Mesendoderm (in vitro differentiated cells): ENCODE data around the gene PRKAR2A.
"Not testable (repeated sequence)": the region's sequence is repeated elsewhere in the genome, so short reads cannot be mapped to it uniquely, and the experiment has no call there.

Experiments used
- DNase-seq: peaks from one replicate; pipeline ENCODE4 v3.0.0; 2013
- H2AK5ac ChIP-seq: 2 replicates; pipeline ENCODE4 v1.6.1; 2013; ENCODE audit warnings: low read length, inconsistent platforms
- H2BK120ac ChIP-seq: 2 replicates; pipeline ENCODE4 v1.6.1; 2013; ENCODE audit warnings: low read depth, mild to moderate bottlenecking, low read length, moderate library complexity, mixed read lengths
- H2BK15ac ChIP-seq: replicated peaks from 2 replicates; pipeline ENCODE4 v1.6.1; 2013; ENCODE audit warnings: low read depth, mild to moderate bottlenecking, moderate library complexity
- H2BK5ac ChIP-seq: 2 replicates; pipeline ENCODE4 v1.6.1; 2013; ENCODE audit warnings: low read length, inconsistent platforms
- H3K18ac ChIP-seq: 2 replicates; pipeline ENCODE4 v1.6.1; 2013; ENCODE audit warnings: mild to moderate bottlenecking, low read length, mixed read lengths
- H3K23ac ChIP-seq: one replicate; pipeline ENCODE4 v1.6.1; 2013; ENCODE audit warnings: low read length
- H3K27ac ChIP-seq: 2 replicates; pipeline ENCODE4 v1.5.1; 2013; ENCODE audit warnings: low read depth, mild to moderate bottlenecking, inconsistent platforms, low read length, moderate library complexity
- H3K27me3 ChIP-seq: 2 replicates; pipeline ENCODE4 v1.6.1; 2013; ENCODE audit warnings: low read length, control low read depth, mild to moderate bottlenecking, inconsistent platforms; ENCODE audit not compliant: insufficient read depth, poor library complexity
- H3K36me3 ChIP-seq: 2 replicates; pipeline ENCODE4 v1.6.1; 2013; ENCODE audit warnings: low read length, inconsistent platforms; ENCODE audit not compliant: control insufficient read depth, insufficient read depth
- H3K4ac ChIP-seq: one replicate; pipeline ENCODE4 v1.6.1; 2013; ENCODE audit warnings: low read depth, mild to moderate bottlenecking, low read length, moderate library complexity
- H3K4me1 ChIP-seq: 2 replicates; pipeline ENCODE4 v1.6.1; 2013; ENCODE audit warnings: low read depth, low read length, inconsistent platforms; ENCODE audit not compliant: control insufficient read depth
- H3K4me2 ChIP-seq: 2 replicates; pipeline ENCODE4 v1.6.1; 2013; ENCODE audit warnings: low read length
- H3K4me3 ChIP-seq: 2 replicates; pipeline ENCODE4 v1.5.1; 2013; ENCODE audit warnings: mild to moderate bottlenecking, low read length
- H3K56ac ChIP-seq: one replicate; pipeline ENCODE4 v1.6.1; 2013; ENCODE audit warnings: low read length
- H3K79me1 ChIP-seq: 2 replicates; pipeline ENCODE4 v1.6.1; 2013; ENCODE audit warnings: low read length, inconsistent platforms
- H3K79me2 ChIP-seq: 2 replicates; pipeline ENCODE4 v1.6.1; 2013; ENCODE audit warnings: mild to moderate bottlenecking, low read length; ENCODE audit not compliant: control insufficient read depth, insufficient read depth
- H3K9ac ChIP-seq: 2 replicates; pipeline ENCODE4 v1.6.1; 2013; ENCODE audit warnings: low read length, inconsistent platforms
- H4K5ac ChIP-seq: one replicate; pipeline ENCODE4 v1.6.1; 2013; ENCODE audit warnings: low read length
- H4K8ac ChIP-seq: one replicate; pipeline ENCODE4 v1.6.1; 2013; ENCODE audit warnings: low read depth, mild to moderate bottlenecking, control low read depth, low read length, moderate library complexity
- WGBS: extraction: QIAGEN DNeasy Blood & Tissue Kit; methylation state at CpG from one replicate; pipeline ENCODE4 v1.1.7; 2013; ENCODE audit warnings: low lambda C conversion rate, missing lambda C conversion rate; ENCODE audit not compliant: insufficient coverage; ENCODE audit errors: extremely low coverage; 5-methylcytosine and 5-hydroxymethylcytosine counted together

PRKAR2A gene

GRCh38 chr3:48835650-48836366 is 11.9 kb downstream of the PRKAR2A start:
- no peaks in the 10 kb centered on the region for H3K36me3 ChIP-seq
- H2BK5ac ChIP-seq, result no peak overlapping the region
- no peak overlapping the region for H2BK15ac ChIP-seq
- no peak overlapping the region for H3K18ac ChIP-seq
- H2BK120ac ChIP-seq, result no peak overlapping the region
- H3K79me2 ChIP-seq, result no peaks in the 10 kb centered on the region
- no peak overlapping the region for H3K4me2 ChIP-seq
- H3K23ac ChIP-seq, result no peak overlapping the region
- no peaks in the 10 kb centered on the region for H3K79me1 ChIP-seq
- H3K56ac ChIP-seq, result no peak overlapping the region
- H3K9ac ChIP-seq, result no peak overlapping the region
- no peak overlapping the region for H3K4ac ChIP-seq
- no CpG with 5 or more reads among the region's 11 CpGs for WGBS
- H2AK5ac ChIP-seq, result no peak overlapping the region
- H3K4me3 ChIP-seq, result no peak overlapping the region
- peak; percentile 20 for DNase-seq
- no peaks in the 10 kb centered on the region for H3K4me1 ChIP-seq
- H4K8ac ChIP-seq, result no peak overlapping the region
- H3K27me3 ChIP-seq, result no peaks in the 10 kb centered on the region
- no peak overlapping the region for H3K27ac ChIP-seq
- H4K5ac ChIP-seq, result no peak overlapping the region

GRCh38 chr3:48832684-48833083 is 15.0 kb downstream of the PRKAR2A start:
- H3K9ac ChIP-seq, result no peak overlapping the region
- H2BK15ac ChIP-seq, result no peak overlapping the region
- H3K36me3 ChIP-seq, result no peaks in the 10 kb centered on the region
- no peak overlapping the region for H3K27ac ChIP-seq
- H3K4me2 ChIP-seq, result no peak overlapping the region
- no peak overlapping the region for H3K56ac ChIP-seq
- no peak overlapping the region for H4K8ac ChIP-seq
- no peak overlapping the region for H4K5ac ChIP-seq
- H2AK5ac ChIP-seq, result no peak overlapping the region
- no peaks in the 10 kb centered on the region for H3K27me3 ChIP-seq
- no peak overlapping the region for H3K23ac ChIP-seq
- no peak for DNase-seq
- H3K4me3 ChIP-seq, result no peak overlapping the region
- no peaks in the 10 kb centered on the region for H3K4me1 ChIP-seq
- H3K18ac ChIP-seq, result no peak overlapping the region
- no peak overlapping the region for H2BK5ac ChIP-seq
- no peaks in the 10 kb centered on the region for H3K79me1 ChIP-seq
- no peak overlapping the region for H2BK120ac ChIP-seq
- no peaks in the 10 kb centered on the region for H3K79me2 ChIP-seq
- H3K4ac ChIP-seq, result no peak overlapping the region

- Histone ChIP-seq H3K18ac (no peak overlapping the region), H3K4me2 (no peak overlapping the region), H3K36me3 (no peaks in the 10 kb centered on the region), H2BK5ac (no peak overlapping the region), H3K56ac (no peak overlapping the region), H3K4ac (no peak overlapping the region), H2BK15ac (no peak overlapping the region), H3K4me3 (no peak overlapping the region), H3K9ac (no peak overlapping the region), H3K4me1 (no peaks in the 10 kb centered on the region), H3K27ac (no peak overlapping the region), H4K8ac (no peak overlapping the region), H3K27me3 (no peaks in the 10 kb centered on the region), H4K5ac (no peak overlapping the region), H2AK5ac (no peak overlapping the region), H2BK120ac (no peak overlapping the region), H3K79me2 (no peaks in the 10 kb centered on the region), H3K23ac (no peak overlapping the region), H3K79me1 (no peaks in the 10 kb centered on the region)
- no CpG with 5 or more reads among the region's 6 CpGs for WGBS
- no peak for DNase-seq
Measured at GRCh38 chr3:48830715-48831114, 17.0 kb downstream of the PRKAR2A start.

DNA sequence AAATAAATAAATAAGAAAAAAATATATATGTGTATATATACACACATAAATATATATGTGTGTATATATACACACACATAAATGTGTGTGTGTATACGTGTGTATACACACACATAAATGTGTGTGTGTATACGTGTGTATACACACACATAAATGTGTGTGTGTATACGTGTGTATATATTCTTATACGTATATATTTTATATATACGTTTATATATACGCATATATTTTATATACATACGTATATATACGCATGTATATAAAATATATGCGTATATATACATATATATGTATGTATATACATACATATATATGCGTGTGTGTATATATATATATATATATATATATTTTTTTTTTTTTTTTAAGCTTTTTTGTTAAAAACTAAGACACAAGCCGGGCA is 18.1 kb downstream of the PRKAR2A start:
- H3K4me3 ChIP-seq, H3K79me1 ChIP-seq, H2AK5ac ChIP-seq, H2BK5ac ChIP-seq, H3K36me3 ChIP-seq, DNase-seq, H3K4me2 ChIP-seq, H3K23ac ChIP-seq, H2BK120ac ChIP-seq, H3K56ac ChIP-seq, H3K79me2 ChIP-seq, H3K18ac ChIP-seq, H3K4me1 ChIP-seq, H3K4ac ChIP-seq, H3K9ac ChIP-seq, H4K5ac ChIP-seq, H4K8ac ChIP-seq, H2BK15ac ChIP-seq, H3K27me3 ChIP-seq, H3K27ac ChIP-seq: not testable (repeated sequence)
- 100% methylated on average over 2 of the region's 11 CpGs for WGBS

DNA sequence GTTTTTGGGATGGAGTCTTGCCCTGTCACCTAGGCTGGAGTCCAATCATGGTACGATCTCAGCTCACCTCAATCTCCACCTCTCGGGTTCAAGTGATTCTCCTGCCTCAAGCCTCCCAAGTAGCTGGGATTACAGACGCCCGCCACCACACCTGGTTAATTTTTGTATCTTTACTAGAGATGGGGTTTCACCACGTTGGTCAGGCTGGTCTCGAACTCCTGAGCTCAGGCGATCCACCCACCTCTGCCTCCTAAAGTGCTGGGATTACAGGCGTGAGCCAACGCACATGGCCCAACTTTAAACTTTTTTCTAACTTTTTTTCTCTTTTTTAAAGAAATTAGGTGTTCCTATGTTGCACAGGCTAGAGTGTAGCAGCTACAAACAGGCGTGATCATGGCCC is 19.8 kb downstream of the PRKAR2A start:
- not testable (repeated sequence) for H3K4ac ChIP-seq, H4K8ac ChIP-seq, H3K79me1 ChIP-seq, H3K36me3 ChIP-seq, H2AK5ac ChIP-seq, H4K5ac ChIP-seq, H3K27ac ChIP-seq, H3K27me3 ChIP-seq, H3K56ac ChIP-seq, H2BK5ac ChIP-seq, H3K79me2 ChIP-seq, DNase-seq, H3K4me2 ChIP-seq, H3K18ac ChIP-seq, H3K9ac ChIP-seq, H2BK120ac ChIP-seq, H3K4me3 ChIP-seq, H3K4me1 ChIP-seq, H2BK15ac ChIP-seq
- no CpG with 5 or more reads among the region's 10 CpGs for WGBS
- H3K23ac ChIP-seq, result peak overlapping the region; percentile 9

DNA sequence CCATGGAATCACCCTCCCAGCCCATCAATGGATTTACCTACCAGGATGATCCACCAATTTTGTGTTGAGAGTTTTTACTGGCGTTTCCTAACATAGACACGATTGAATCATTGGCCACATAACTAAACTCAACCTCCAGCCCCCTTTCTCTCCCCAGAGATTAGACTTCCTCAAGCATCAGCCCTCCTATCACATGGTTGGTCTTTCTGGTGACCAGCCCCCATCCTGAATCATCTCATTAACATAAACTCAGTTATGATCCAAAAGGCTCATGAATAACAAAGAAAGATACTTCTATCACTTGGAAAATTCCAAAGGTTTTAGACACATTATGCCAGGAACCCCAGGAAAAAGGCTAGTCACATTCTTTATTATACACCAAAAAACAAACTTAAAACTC is 21.2 kb downstream of the PRKAR2A start:
- H3K56ac ChIP-seq, result no peak overlapping the region
- H2BK15ac ChIP-seq, result no peak overlapping the region
- H3K79me2 ChIP-seq, result no peaks in the 10 kb centered on the region
- H3K27ac ChIP-seq, result no peak overlapping the region
- no peak overlapping the region for H3K4me3 ChIP-seq
- no peak overlapping the region for H3K4me2 ChIP-seq
- H2BK120ac ChIP-seq, result no peak overlapping the region
- H4K8ac ChIP-seq, result no peak overlapping the region
- H3K36me3 ChIP-seq, result no peaks in the 10 kb centered on the region
- H4K5ac ChIP-seq, result no peak overlapping the region
- no peaks in the 10 kb centered on the region for H3K79me1 ChIP-seq
- H3K27me3 ChIP-seq, result no peaks in the 10 kb centered on the region
- H3K23ac ChIP-seq, result no peak overlapping the region
- DNase-seq, result no peak
- H2AK5ac ChIP-seq, result no peak overlapping the region
- WGBS, result no CpG with 5 or more reads among the region's 2 CpGs
- no peak overlapping the region for H2BK5ac ChIP-seq
- no peak overlapping the region for H3K9ac ChIP-seq
- no peak overlapping the region for H3K18ac ChIP-seq
- H3K4me1 ChIP-seq, result no peaks in the 10 kb centered on the region
- no peak overlapping the region for H3K4ac ChIP-seq
